Neural cell (in vitro differentiated cells): ENCODE measurements around the gene CCDC83. TPM values are rescaled to one million over a fixed set of nuclear protein-coding genes. Genes with fewer than 3 reads are reported as not detected.
"Not testable (repeated sequence)": the region's sequence is repeated elsewhere in the genome, so short reads cannot be mapped to it uniquely, and the experiment has no call there.

Experiments
- H2AFZ ChIP-seq: fragments of 200-600, 300-800 bp; sonication (generic), shearing (Covaris generic); 2 replicates; pipeline ENCODE4 v1.6.0; 2014; ENCODE audit warnings: low read depth, mild to moderate bottlenecking, antibody characterized with exemption, low read length, moderate library complexity
- H3F3A ChIP-seq: fragments of 200-600 bp; shearing (Covaris generic); 2 replicates; pipeline ENCODE4 v1.6.1; 2016; ENCODE audit warnings: mild to moderate bottlenecking, moderate library complexity, mixed read lengths, antibody characterized with exemption, low read length; ENCODE audit not compliant: insufficient read depth, poor library complexity, severe bottlenecking
- H3K27ac ChIP-seq: fragments of 200-600, 300-800 bp; sonication (generic), shearing (Covaris generic); 2 replicates; pipeline ENCODE4 v1.5.1; 2014; ENCODE audit warnings: mild to moderate bottlenecking, low read length, moderate library complexity
- H3K27me3 ChIP-seq: fragments of 300-800, 200-600 bp; sonication (generic), shearing (Covaris generic); 2 replicates; pipeline ENCODE4 v1.6.0; 2014; ENCODE audit warnings: mild to moderate bottlenecking, low read depth, low read length, moderate library complexity; ENCODE audit not compliant: insufficient read depth
- H3K36me3 ChIP-seq: fragments of 300-800, 200-600 bp; sonication (generic), shearing (Covaris generic); 2 replicates; pipeline ENCODE4 v1.5.1; 2014; ENCODE audit warnings: mild to moderate bottlenecking, antibody characterized with exemption, low read length, moderate library complexity; ENCODE audit not compliant: insufficient read depth
- H3K4me2 ChIP-seq: fragments of 300-800, 200-600 bp; sonication (generic), shearing (Covaris generic); 2 replicates; pipeline ENCODE4 v1.6.0; 2014; ENCODE audit warnings: mild to moderate bottlenecking, low read length
- H3K4me3 ChIP-seq: fragments of 300-800, 200-600 bp; sonication (generic), shearing (Covaris generic); 2 replicates; pipeline ENCODE4 v1.5.1; 2014; ENCODE audit warnings: mild to moderate bottlenecking, low read length, moderate library complexity
- H3K79me2 ChIP-seq: fragments of 200-600 bp; shearing (Covaris generic); replicated peaks from 2 replicates; pipeline ENCODE4 v1.6.0; 2014; ENCODE audit warnings: mild to moderate bottlenecking, low read length, moderate library complexity; ENCODE audit not compliant: insufficient read depth
- H3K9ac ChIP-seq: fragments of 300-800, 200-600 bp; sonication (generic), shearing (Covaris generic); 2 replicates; pipeline ENCODE4 v1.6.1; 2016; ENCODE audit warnings: mild to moderate bottlenecking, low read length, mixed read lengths
- H3K9me2 ChIP-seq: fragments of 200-600 bp; shearing (Covaris generic); 2 replicates; pipeline ENCODE4 v1.6.1; 2016; ENCODE audit warnings: mild to moderate bottlenecking, low read length, mixed read lengths; ENCODE audit not compliant: insufficient read depth
- H3K9me3 ChIP-seq: fragments of 200-600, 300-800 bp; sonication (generic), shearing (Covaris generic); 2 replicates; pipeline ENCODE4 v1.6.1; 2016; ENCODE audit warnings: mild to moderate bottlenecking, mixed run types, low read length, moderate library complexity, mixed read lengths
- H4K20me1 ChIP-seq: fragments of 200-600 bp; shearing (Covaris generic); 2 replicates; pipeline ENCODE4 v1.6.1; 2016; ENCODE audit warnings: mild to moderate bottlenecking, mixed run types; ENCODE audit not compliant: insufficient read depth
- CTCF ChIP-seq: fragments of 450-650 bp; IDR thresholded peaks from 2 replicates; pipeline ENCODE4 v1.5.1; 2014; ENCODE audit warnings: antibody characterized with exemption, mild to moderate bottlenecking, moderate library complexity; ENCODE audit not compliant: poor library complexity, severe bottlenecking
- EP300 ChIP-seq: fragments of 450-650 bp; conservative IDR thresholded peaks from 2 replicates; pipeline ENCODE4 v1.6.1; 2014; ENCODE audit warnings: antibody characterized with exemption, mild to moderate bottlenecking, moderate library complexity; ENCODE audit not compliant: poor library complexity, severe bottlenecking
- EZH2 ChIP-seq: fragments of 200-600, 300-800 bp; shearing (Covaris generic), sonication (generic); IDR thresholded peaks from 2 replicates; pipeline ENCODE4 v1.6.1; 2014; ENCODE audit warnings: antibody characterized with exemption, low read length, borderline replicate concordance, mild to moderate bottlenecking; ENCODE audit not compliant: insufficient read depth, poor library complexity, severe bottlenecking
- MXI1 ChIP-seq: fragments of 450-650 bp; conservative IDR thresholded peaks from 2 replicates; pipeline ENCODE4 v1.6.1; 2014; ENCODE audit warnings: antibody characterized with exemption, mild to moderate bottlenecking; ENCODE audit not compliant: poor library complexity, severe bottlenecking
- POLR2AphosphoS5 ChIP-seq: IDR thresholded peaks from 2 replicates; pipeline ENCODE4 v1.6.1; 2012
- RAD21 ChIP-seq: fragments of 450-650 bp; conservative IDR thresholded peaks from 2 replicates; pipeline ENCODE4 v1.6.1; 2014; ENCODE audit warnings: antibody characterized with exemption, mild to moderate bottlenecking, moderate library complexity
- REST ChIP-seq: IDR thresholded peaks from 2 replicates; pipeline ENCODE4 v1.6.1; 2012; ENCODE audit warnings: borderline replicate concordance
- SMC3 ChIP-seq: fragments of 450-650 bp; conservative IDR thresholded peaks from 2 replicates; pipeline ENCODE4 v1.6.1; 2014; ENCODE audit warnings: antibody characterized with exemption, mild to moderate bottlenecking, moderate library complexity; ENCODE audit not compliant: poor library complexity
- TAF1 ChIP-seq: IDR thresholded peaks from 2 replicates; pipeline ENCODE4 v1.6.1; 2012; ENCODE audit warnings: low read depth
- polyA plus RNA-seq: library from polyadenylated mRNA; depleted of rRNA; stranded (reverse); fragments of >200 nt; gene quantifications from 2 replicates; pipeline ENCODE4 v1.2.3, GENCODE V29; 2014

The CCDC83 gene
- polyA plus RNA-seq, 1 donor from 2014 or later = not detected

GRCh38 chr11:85923455-85923854, 68.3 kb downstream of the CCDC83 start:
- Histone ChIP-seq H3K9me3 (no peaks in the 10 kb centered on the region), H3K4me3 (no peak overlapping the region), H3F3A (no peaks in the 10 kb centered on the region), H3K9me2 (no peaks in the 10 kb centered on the region), H3K36me3 (no peaks in the 10 kb centered on the region), H3K27me3 (no peaks in the 10 kb centered on the region), H4K20me1 (no peaks in the 10 kb centered on the region), H3K9ac (no peak overlapping the region), H3K4me2 (no peak overlapping the region), H3K79me2 (no peaks in the 10 kb centered on the region), H2AFZ (no peak overlapping the region), H3K27ac (no peak overlapping the region)
- TF ChIP-seq TAF1 = no peak

GRCh38 chr11:85926653-85927214, 71.6 kb downstream of the CCDC83 start:
- H2AFZ ChIP-seq, H3K27me3 ChIP-seq, H3K4me3 ChIP-seq, H3K36me3 ChIP-seq, H3K9ac ChIP-seq, H3K9me2 ChIP-seq, H3K4me2 ChIP-seq, H3K79me2 ChIP-seq, H3F3A ChIP-seq, H3K9me3 ChIP-seq, H3K27ac ChIP-seq, H4K20me1 ChIP-seq: not testable (repeated sequence)

- TF ChIP-seq SMC3 = no peak
- Histone ChIP-seq H3K9ac (no peak overlapping the region), H3K4me3 (no peak overlapping the region), H3K9me2 (no peaks in the 10 kb centered on the region), H3K27ac (no peak overlapping the region), H3F3A (no peaks in the 10 kb centered on the region), H4K20me1 (no peaks in the 10 kb centered on the region), H3K4me2 (no peak overlapping the region), H2AFZ (no peak overlapping the region), H3K79me2 (no peaks in the 10 kb centered on the region), H3K9me3 (peaks cover 4% of the 10 kb centered on the region), H3K27me3 (no peaks in the 10 kb centered on the region), H3K36me3 (no peaks in the 10 kb centered on the region)
These were observed 75.7 kb downstream of the CCDC83 start for GRCh38 chr11:85930879-85931366.

GRCh38 chr11:85934596-85935169, 79.5 kb downstream of the CCDC83 start:
- no peak for TF ChIP-seq TAF1
- no peak for TF ChIP-seq EP300
- TF ChIP-seq SMC3 = no peak
- TF ChIP-seq CTCF = no peak
- TF ChIP-seq RAD21 = no peak
- TF ChIP-seq MXI1 = no peak
- TF ChIP-seq REST = no peak
- TF ChIP-seq EZH2 = no peak
- no peak for TF ChIP-seq POLR2AphosphoS5
- Histone ChIP-seq H3K27ac (no peak overlapping the region), H3F3A (no peaks in the 10 kb centered on the region), H3K79me2 (no peaks in the 10 kb centered on the region), H3K36me3 (no peaks in the 10 kb centered on the region), H3K4me2 (no peak overlapping the region), H4K20me1 (no peaks in the 10 kb centered on the region), H3K9me3 (peaks cover 4% of the 10 kb centered on the region), H3K9ac (no peak overlapping the region), H3K27me3 (no peaks in the 10 kb centered on the region), H2AFZ (no peak overlapping the region), H3K9me2 (no peaks in the 10 kb centered on the region), H3K4me3 (no peak overlapping the region)
